GM20000 (cell line): ENCODE data around the gene RPS15A.

ENCODE experiments used
- DNase-seq: peaks from one replicate; pipeline ENCODE4 v3.0.0; 2012; ENCODE audit warnings: low spot score
- TF ChIP-seq, protein P1 (sequence below): IDR thresholded peaks from 2 replicates; pipeline ENCODE4 v1.5.1; 2012; ENCODE audit warnings: mild to moderate bottlenecking, control low read depth; ENCODE audit errors: extremely low read depth, missing control alignments

Gene RPS15A

DNA sequence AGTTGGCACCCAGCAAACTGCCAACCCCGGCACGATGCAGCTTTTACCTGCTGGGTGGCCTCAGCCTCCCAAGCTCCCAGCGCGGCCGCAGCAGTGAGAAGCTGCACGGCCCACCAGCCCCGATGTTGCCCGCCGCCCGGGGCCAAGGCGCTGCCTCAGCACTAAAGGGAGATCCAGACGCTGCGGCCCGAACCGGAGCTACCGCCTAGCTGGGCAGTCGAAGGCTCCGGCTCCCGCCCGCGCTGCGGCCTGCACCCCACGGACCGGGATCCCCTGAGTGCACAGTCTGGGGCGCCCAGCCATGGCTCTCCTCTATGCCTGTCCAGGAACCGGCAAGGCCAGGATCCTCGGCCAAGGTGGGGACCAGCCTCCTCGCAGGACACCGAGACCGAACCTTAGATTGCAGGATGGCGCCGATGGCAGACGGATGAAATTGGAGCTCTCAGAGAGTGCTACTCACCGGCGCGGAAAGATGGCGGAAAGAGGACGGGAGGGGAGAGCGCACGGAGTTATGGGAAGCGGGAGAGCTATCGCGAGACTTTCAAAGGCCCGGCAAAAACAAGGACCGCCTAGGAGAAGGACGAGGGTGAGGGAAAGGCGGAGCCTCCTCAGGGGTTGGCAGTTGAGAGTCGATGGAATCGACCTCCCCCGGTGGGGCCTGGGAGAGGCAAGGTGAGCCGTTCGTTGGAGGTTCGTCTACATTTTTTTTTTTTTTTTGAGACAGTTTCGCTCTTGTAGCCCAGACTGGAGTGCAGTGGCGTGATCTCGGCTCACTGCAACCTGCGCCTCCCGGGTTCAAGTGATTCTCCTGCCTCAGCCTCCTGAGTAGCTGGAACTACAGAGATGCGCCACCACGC lies at the start of gene RPS15A:
TSS of gene RPS15A (minus strand) at position 485 of the 857 bp plus-strand sequence. CDS start 1,221 bp downstream, outside the sequence.
- TF ChIP-seq, protein P1, sequence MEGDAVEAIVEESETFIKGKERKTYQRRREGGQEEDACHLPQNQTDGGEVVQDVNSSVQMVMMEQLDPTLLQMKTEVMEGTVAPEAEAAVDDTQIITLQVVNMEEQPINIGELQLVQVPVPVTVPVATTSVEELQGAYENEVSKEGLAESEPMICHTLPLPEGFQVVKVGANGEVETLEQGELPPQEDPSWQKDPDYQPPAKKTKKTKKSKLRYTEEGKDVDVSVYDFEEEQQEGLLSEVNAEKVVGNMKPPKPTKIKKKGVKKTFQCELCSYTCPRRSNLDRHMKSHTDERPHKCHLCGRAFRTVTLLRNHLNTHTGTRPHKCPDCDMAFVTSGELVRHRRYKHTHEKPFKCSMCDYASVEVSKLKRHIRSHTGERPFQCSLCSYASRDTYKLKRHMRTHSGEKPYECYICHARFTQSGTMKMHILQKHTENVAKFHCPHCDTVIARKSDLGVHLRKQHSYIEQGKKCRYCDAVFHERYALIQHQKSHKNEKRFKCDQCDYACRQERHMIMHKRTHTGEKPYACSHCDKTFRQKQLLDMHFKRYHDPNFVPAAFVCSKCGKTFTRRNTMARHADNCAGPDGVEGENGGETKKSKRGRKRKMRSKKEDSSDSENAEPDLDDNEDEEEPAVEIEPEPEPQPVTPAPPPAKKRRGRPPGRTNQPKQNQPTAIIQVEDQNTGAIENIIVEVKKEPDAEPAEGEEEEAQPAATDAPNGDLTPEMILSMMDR: no peak
- peak; percentile 94 for DNase-seq

DNA sequence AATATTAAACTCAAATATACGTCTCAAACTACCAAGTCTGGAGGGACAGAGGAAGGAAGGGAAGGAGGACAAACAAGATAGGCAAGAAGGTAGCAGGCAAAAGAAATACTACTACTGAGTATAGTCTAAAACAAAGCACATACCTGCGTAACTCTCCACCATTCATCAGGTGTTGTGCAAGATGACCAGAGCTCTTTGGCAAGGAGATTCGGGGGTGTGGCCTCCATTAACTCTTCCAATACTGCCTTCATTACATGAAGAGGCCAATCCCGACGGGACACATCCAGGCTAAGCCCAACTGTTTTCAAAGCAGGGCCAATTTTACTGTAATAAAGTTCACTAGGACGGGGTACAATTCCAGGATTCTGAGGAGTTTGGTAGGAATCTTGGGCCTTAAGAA lies 49.4 kb upstream of the RPS15A start:
- TF ChIP-seq, protein P1: no peak
- no peak for DNase-seq

GRCh38 chr16:18836702-18837101 lies 46.6 kb upstream of the RPS15A start:
- no peak for DNase-seq
- TF ChIP-seq, protein P1: no peak

DNA sequence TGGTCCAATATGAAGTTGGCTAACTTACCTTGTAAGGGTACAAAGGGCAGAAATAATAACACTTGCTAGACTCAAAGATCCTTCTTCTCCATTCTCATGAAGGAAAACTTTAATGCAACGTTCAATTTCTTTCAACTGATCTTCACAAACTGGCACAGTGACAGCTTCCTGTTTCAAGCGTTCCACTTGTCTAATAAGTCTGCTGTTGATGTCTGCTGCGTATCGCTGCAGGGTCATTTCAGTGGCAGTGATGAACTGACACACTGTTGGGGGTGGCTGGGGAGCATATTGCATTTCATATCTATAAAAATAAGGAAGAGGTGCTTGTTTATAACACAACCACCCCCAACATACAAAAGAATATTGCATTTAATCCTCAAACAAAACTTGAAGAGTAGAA lies 44.7 kb upstream of the RPS15A start:
- TF ChIP-seq, protein P1: no peak
- DNase-seq: no peak

DNA sequence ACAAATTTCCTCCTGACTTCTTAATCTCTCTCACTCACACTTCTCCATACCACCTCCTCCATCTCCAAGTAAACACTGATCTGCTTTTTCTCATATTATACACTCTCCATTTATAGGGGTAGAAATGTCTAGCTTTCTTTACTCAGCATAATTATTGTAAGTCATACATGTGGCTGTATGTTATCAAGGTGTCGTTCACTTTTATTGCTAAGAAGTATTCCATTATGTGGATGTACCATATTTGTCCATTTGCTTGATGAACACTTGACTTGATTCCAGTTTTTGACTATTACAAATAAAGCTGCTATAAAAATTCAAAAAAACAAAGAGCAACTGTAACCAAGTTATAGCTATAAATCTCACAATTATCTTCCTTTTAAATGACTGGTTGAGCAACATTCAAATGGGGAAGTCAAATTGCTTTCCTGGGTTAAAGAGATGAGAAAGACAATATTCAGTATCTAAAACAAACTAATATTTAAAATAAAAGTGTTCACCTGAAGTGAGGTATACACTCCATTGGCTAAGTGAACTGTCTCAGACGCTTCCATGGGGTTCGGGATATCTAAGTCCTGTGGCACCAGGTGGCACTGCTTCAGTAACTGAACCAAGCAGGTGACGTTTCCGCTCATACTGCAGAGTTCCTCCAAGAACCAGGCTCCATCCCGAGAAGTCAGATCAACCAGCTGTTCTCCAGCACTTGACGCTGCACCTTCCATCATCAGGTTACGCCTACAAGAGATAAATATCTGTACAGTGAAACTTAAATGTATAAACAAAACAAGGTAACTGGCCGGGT lies 43.8 kb upstream of the RPS15A start:
- TF ChIP-seq, protein P1: no peak
- DNase-seq: no peak

- no peak for DNase-seq
- TF ChIP-seq, protein P1: no peak
Measured at GRCh38 chr16:18832613-18833012, 42.5 kb upstream of the RPS15A start.

DNA sequence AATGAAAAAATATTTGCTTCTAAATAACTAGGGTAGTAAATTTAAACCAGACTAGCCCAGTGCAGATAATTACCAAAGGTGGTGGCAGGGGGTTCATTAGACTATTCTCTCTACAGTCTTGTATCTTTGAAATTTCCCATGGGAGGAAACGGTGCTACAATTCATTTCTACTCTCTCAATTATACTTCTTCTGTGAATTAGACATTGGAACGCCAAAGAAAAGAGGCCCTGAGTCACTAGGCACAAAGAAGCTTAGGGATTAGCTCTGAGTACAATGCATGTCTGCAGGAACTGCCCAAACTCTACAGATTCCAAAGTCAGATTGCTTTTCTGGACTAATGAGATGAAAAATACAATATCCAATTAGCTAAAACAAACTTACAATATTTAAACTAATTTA lies 41.9 kb upstream of the RPS15A start:
- TF ChIP-seq, protein P1: no peak
- DNase-seq: no peak
